ENCODE measurements around the gene GAP43. TPM values are rescaled to one million over a fixed set of nuclear protein-coding genes. Genes with fewer than 3 reads are reported as not detected.

The GAP43 gene
- total RNA-seq, 1 donor from 2014 or later, result not detected

- Histone ChIP-seq H3K9me3 (no peaks in the 10 kb centered on the region), H3K27me3 (peaks cover 7% of the 10 kb centered on the region), H3K4me1 (no peaks in the 10 kb centered on the region), H3K36me3 (no peaks in the 10 kb centered on the region), H3K4me3 (no peak overlapping the region), H3K27ac (no peak overlapping the region)
- no peak for ATAC-seq
- intact Hi-C loops (cut with DNase I), result no loop called here
- TF ChIP-seq CTCF (IDR thresholded peaks at IDR 0.05), result no peak
- DNase-seq, result no peak
These were observed 14.9 kb downstream of the GAP43 start for GRCh38 chr3:115638241-115638640.

GRCh38 chr3:115638991-115639390 lies 15.7 kb downstream of the GAP43 start:
- H3K27me3 ChIP-seq, result no peaks in the 10 kb centered on the region
- DNase-seq (no peak), ATAC-seq (no peak)
- no peak for TF ChIP-seq CTCF (IDR thresholded peaks at IDR 0.05)
- intact Hi-C loops (cut with DNase I), result no loop called here
- no peak overlapping the region for H3K27ac ChIP-seq
- no peak overlapping the region for H3K4me3 ChIP-seq
- no peaks in the 10 kb centered on the region for H3K9me3 ChIP-seq
- no peaks in the 10 kb centered on the region for H3K36me3 ChIP-seq
- no peaks in the 10 kb centered on the region for H3K4me1 ChIP-seq

GRCh38 chr3:115644391-115644790 lies 21.1 kb downstream of the GAP43 start:
- Histone ChIP-seq H3K27ac (no peak overlapping the region), H3K9me3 (no peaks in the 10 kb centered on the region), H3K36me3 (no peaks in the 10 kb centered on the region), H3K4me1 (no peaks in the 10 kb centered on the region), H3K4me3 (no peak overlapping the region), H3K27me3 (no peaks in the 10 kb centered on the region)
- no peak for ATAC-seq
- no peak for TF ChIP-seq CTCF (IDR thresholded peaks at IDR 0.05)
- DNase-seq, result no peak
- intact Hi-C loops (cut with DNase I), result no loop called here

GRCh38 chr3:115646027-115646690 lies 22.8 kb downstream of the GAP43 start:
- intact Hi-C loops (cut with DNase I), result no loop called here
- no peak overlapping the region for H3K27ac ChIP-seq
- no peaks in the 10 kb centered on the region for H3K36me3 ChIP-seq
- H3K4me3 ChIP-seq, result no peak overlapping the region
- ATAC-seq (no peak), DNase-seq (no peak)
- no peaks in the 10 kb centered on the region for H3K27me3 ChIP-seq
- TF ChIP-seq CTCF (IDR thresholded peaks at IDR 0.05), result no peak
- H3K9me3 ChIP-seq, result no peaks in the 10 kb centered on the region
- H3K4me1 ChIP-seq, result no peaks in the 10 kb centered on the region

GRCh38 chr3:115648559-115648958 lies 25.2 kb downstream of the GAP43 start:
- DNase-seq, result no peak
- H3K27me3 ChIP-seq, result no peaks in the 10 kb centered on the region
- no peak overlapping the region for H3K4me3 ChIP-seq

More at GRCh38 chr3:115648559-115648958, 25.2 kb downstream of the GAP43 start:
- intact Hi-C loops (cut with DNase I), result no loop called here
- ATAC-seq, result no peak
- Histone ChIP-seq H3K9me3 (no peaks in the 10 kb centered on the region), H3K27ac (no peak overlapping the region), H3K4me1 (no peaks in the 10 kb centered on the region), H3K36me3 (no peaks in the 10 kb centered on the region)
- TF ChIP-seq CTCF (IDR thresholded peaks at IDR 0.05), result no peak
